Astrocyte (in vitro differentiated cells and primary cell): ENCODE results near the gene CENPT.

Source experiments
- CTCF ChIP-seq: IDR thresholded peaks from 2 replicates; pipeline ENCODE4 v1.5.1; 2011; ENCODE audit warnings: low read depth, mild to moderate bottlenecking, inconsistent platforms, low read length, moderate library complexity; ENCODE audit not compliant: insufficient read depth
- EZH2 ChIP-seq: IDR thresholded peaks from 2 replicates; pipeline ENCODE4 v1.6.1; 2012; ENCODE audit warnings: mild to moderate bottlenecking, low read length, inconsistent platforms; ENCODE audit not compliant: insufficient read depth

- TF ChIP-seq CTCF (no peak), EZH2 (no peak)
Measured at GRCh38 chr16:67844497-67844896, 3.0 kb downstream of the CENPT start.
